OCI-LY7 (cell line): ENCODE data around the gene LPAR1. TPM values are rescaled to one million over a fixed set of nuclear protein-coding genes. Genes with fewer than 3 reads are reported as not detected.

Source experiments
- BruUV-seq: library from RNA; stranded (reverse); fragments of 400-500 nt; replicated peaks from 2 replicates; lab custom pipeline; 2021; lab: Mats Ljungman, UMichigan
- CTCF ChIA-PET: fragments of 300-600 bp; sonication (Branson Sonifier 250); formaldehyde crosslinking; loops from one replicate; lab custom pipeline; 2022; ENCODE audit warnings: antibody characterized with exemption; ENCODE audit not compliant: unreplicated experiment; lab: Charles Lee
- POLR2A ChIA-PET: fragments of 300-600 bp; sonication (Branson Sonifier 250); formaldehyde crosslinking; loops from one replicate; lab custom pipeline; 2022; ENCODE audit warnings: antibody characterized with exemption; lab: Charles Lee
- DNase-seq: peaks from one replicate; pipeline ENCODE4 v3.0.0-alpha.2; 2015; ENCODE audit warnings: low spot score
- H2AFZ ChIP-seq: fragments of 200-600 bp; sonication (generic), shearing (Covaris generic); 2 replicates; pipeline ENCODE4 v1.6.1; 2014; ENCODE audit warnings: mild to moderate bottlenecking, antibody characterized with exemption, low read length, moderate library complexity
- H3K27ac ChIP-seq: fragments of 200-600 bp; sonication (generic); 2 replicates; pipeline ENCODE4 v1.5.1; 2014; ENCODE audit warnings: mixed run types, low read depth, mild to moderate bottlenecking, moderate library complexity, low read length, inconsistent platforms; ENCODE audit not compliant: poor library complexity, severe bottlenecking
- H3K36me3 ChIP-seq: fragments of 200-600 bp; sonication (generic); 2 replicates; pipeline ENCODE4 v1.6.1; 2014; ENCODE audit warnings: mild to moderate bottlenecking, antibody characterized with exemption, low read length, moderate library complexity, mixed read lengths; ENCODE audit not compliant: insufficient read depth
- H3K4me1 ChIP-seq: fragments of 200-600 bp; sonication (generic); 2 replicates; pipeline ENCODE4 v1.5.1; 2014; ENCODE audit warnings: mild to moderate bottlenecking, low read length; ENCODE audit not compliant: insufficient read depth, poor library complexity, severe bottlenecking
- H3K4me2 ChIP-seq: fragments of 200-600 bp; sonication (generic); 2 replicates; pipeline ENCODE4 v1.6.1; 2014; ENCODE audit warnings: mild to moderate bottlenecking, low read length
- H3K4me3 ChIP-seq: fragments of 200-600 bp; sonication (generic); 2 replicates; pipeline ENCODE4 v1.5.1; 2014; ENCODE audit warnings: mild to moderate bottlenecking, low read depth, low read length; ENCODE audit not compliant: poor library complexity, severe bottlenecking
- H3K79me2 ChIP-seq: fragments of 200-600 bp; sonication (generic); 2 replicates; pipeline ENCODE4 v1.6.1; 2016; ENCODE audit warnings: low read depth, mild to moderate bottlenecking, low read length, moderate library complexity, mixed read lengths; ENCODE audit not compliant: insufficient read depth
- H3K9me2 ChIP-seq: fragments of 200-600 bp; sonication (generic); 2 replicates; pipeline ENCODE4 v1.6.1; 2016; ENCODE audit warnings: mild to moderate bottlenecking, low read length, mixed read lengths; ENCODE audit not compliant: insufficient read depth
- H3K9me3 ChIP-seq: fragments of 200-600 bp; sonication (generic); 2 replicates; pipeline ENCODE4 v1.6.1; 2014; ENCODE audit warnings: mild to moderate bottlenecking, mixed run types, low read length, mixed read lengths
- H4K20me1 ChIP-seq: fragments of 200-600 bp; sonication (generic); 2 replicates; pipeline ENCODE4 v1.6.1; 2014; ENCODE audit warnings: mild to moderate bottlenecking, antibody characterized with exemption, low read length, moderate library complexity, mixed read lengths; ENCODE audit not compliant: insufficient read depth
- CTCF ChIP-seq: fragments of 200-600 bp; sonication (generic); conservative IDR thresholded peaks from 2 replicates; pipeline ENCODE4 v1.5.1; 2014; ENCODE audit warnings: mild to moderate bottlenecking, antibody characterized with exemption, low read length, moderate library complexity, mixed read lengths
- EZH2phosphoT487 ChIP-seq: fragments of 200-600 bp; sonication (generic); IDR thresholded peaks from 2 replicates; pipeline ENCODE4 v1.6.1; 2018; ENCODE audit warnings: low read depth, borderline replicate concordance, mild to moderate bottlenecking, mixed run types, antibody characterized with exemption, low read length, moderate library complexity, mixed read lengths
- intact Hi-C: fragments of 100-400 bp; cut with micrococcal nuclease; formaldehyde crosslinking; loops from one replicate; pipeline ENCODE4 v1.10.0; 2022; ENCODE audit not compliant: unreplicated experiment
- total RNA-seq, 2 experiments: library from RNA; depleted of rRNA in 1 of 2; stranded (reverse); fragments of >200 nt in 1 of 2; shearing (Covaris generic) in 1 of 2; gene quantifications; 2 replicates each; pipeline ENCODE4 v1.2.3, GENCODE V29; 2014 to 2022

The LPAR1 gene
- total RNA-seq, 2 experiments from 2014 or later: not detected

- no peaks in the 10 kb centered on the region for H3K36me3 ChIP-seq
- no peaks in the 10 kb centered on the region for H3K4me1 ChIP-seq
- POLR2A ChIA-PET: no interaction called here
- H3K9me2 ChIP-seq: no peaks in the 10 kb centered on the region
- intact Hi-C loops: no loop called here
- no peak overlapping the region for H3K27ac ChIP-seq
- no peaks in the 10 kb centered on the region for H3K79me2 ChIP-seq
- H3K4me2 ChIP-seq: no peak overlapping the region
- no peak overlapping the region for H2AFZ ChIP-seq
- no peak for TF ChIP-seq CTCF
- TF ChIP-seq EZH2phosphoT487: no peak
- H3K9me3 ChIP-seq: no peaks in the 10 kb centered on the region
- BruUV-seq: no TSS peak
- H3K4me3 ChIP-seq: no peak overlapping the region
- no peaks in the 10 kb centered on the region for H4K20me1 ChIP-seq
- DNase-seq: no peak
- CTCF ChIA-PET: no interaction called here
Measured at GRCh38 chr9:110939573-110939972, 98.7 kb downstream of the LPAR1 start.

GRCh38 chr9:110939047-110939446 is 99.2 kb downstream of the LPAR1 start:
- CTCF ChIA-PET: no interaction called here
- no TSS peak for BruUV-seq
- no peaks in the 10 kb centered on the region for H3K79me2 ChIP-seq

More at GRCh38 chr9:110939047-110939446, 99.2 kb downstream of the LPAR1 start:
- no peak overlapping the region for H2AFZ ChIP-seq
- no peak overlapping the region for H3K27ac ChIP-seq
- TF ChIP-seq EZH2phosphoT487 (no peak), CTCF (no peak)
- no peaks in the 10 kb centered on the region for H3K9me3 ChIP-seq
- no peaks in the 10 kb centered on the region for H3K4me1 ChIP-seq
- H4K20me1 ChIP-seq: no peaks in the 10 kb centered on the region
- H3K36me3 ChIP-seq: no peaks in the 10 kb centered on the region
- DNase-seq: no peak
- H3K4me3 ChIP-seq: no peak overlapping the region
- POLR2A ChIA-PET: no interaction called here
- H3K9me2 ChIP-seq: no peaks in the 10 kb centered on the region
- intact Hi-C loops: no loop called here
- H3K4me2 ChIP-seq: no peak overlapping the region
